Neural crest cell (in vitro differentiated cells): ENCODE results near the gene MIER3. TPM values are rescaled to one million over a fixed set of nuclear protein-coding genes. Genes with fewer than 3 reads are reported as not detected.

Experiments used
- DNase-seq: peaks from one replicate; pipeline ENCODE4 v3.0.0; 2021; ENCODE audit warnings: low read depth, mixed read lengths, low spot score
- H3K27ac Mint-ChIP-seq: one replicate; pipeline ENCODE4 v1.8.0; 2021; ENCODE audit warnings: mild to moderate bottlenecking, mixed read lengths; ENCODE audit not compliant: unreplicated experiment
- H3K27me3 Mint-ChIP-seq: 2 replicates; pipeline ENCODE4 v1.8.0; 2021; ENCODE audit warnings: low read depth, mild to moderate bottlenecking, mixed read lengths
- H3K36me3 Mint-ChIP-seq: 2 replicates; pipeline ENCODE4 v1.8.0; 2021; ENCODE audit warnings: low read depth, mild to moderate bottlenecking, mixed read lengths
- H3K4me1 Mint-ChIP-seq: 2 replicates; pipeline ENCODE4 v1.8.0; 2021; ENCODE audit warnings: mixed read lengths
- H3K4me3 Mint-ChIP-seq: one replicate; pipeline ENCODE4 v1.8.0; 2021; ENCODE audit warnings: mild to moderate bottlenecking, mixed read lengths
- H3K9me3 Mint-ChIP-seq: 2 replicates; pipeline ENCODE4 v1.8.0; 2021; ENCODE audit warnings: mixed read lengths
- CTCF ChIP-seq: fragments of 200-600 bp; sonication (generic); conservative IDR thresholded peaks from 2 replicates; pipeline ENCODE4 v1.5.0; 2021; ENCODE audit warnings: antibody characterized with exemption, mild to moderate bottlenecking
- total RNA-seq: library from RNA; stranded (reverse); gene quantifications from 2 replicates; pipeline ENCODE4 v1.2.1, GENCODE V29; 2021

The MIER3 gene
- total RNA-seq, 1 donor from 2014 or later: 47.8 TPM

DNA sequence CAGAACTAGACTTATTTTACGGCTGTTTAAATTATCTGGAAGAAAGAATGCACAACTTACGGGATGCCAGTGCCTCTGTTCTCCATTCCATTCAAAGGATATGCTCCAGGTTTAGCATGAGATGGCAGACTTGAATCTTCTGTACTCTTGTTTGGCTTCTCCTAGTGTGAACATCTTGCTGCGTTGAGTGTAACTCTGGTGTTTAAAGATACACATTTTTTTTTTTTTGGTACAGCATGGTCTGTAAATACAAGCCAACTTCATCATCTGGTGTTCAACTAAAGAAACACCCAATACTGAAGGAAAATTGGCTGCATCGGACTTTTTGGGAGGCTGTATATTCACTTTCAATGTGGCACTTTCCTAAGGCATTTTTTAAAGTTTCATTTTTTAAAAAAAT lies 7.4 kb upstream of the MIER3 start:
- Mint-ChIP-seq H3K9me3 (no peaks in the 10 kb centered on the region), H3K4me1 (no peaks in the 10 kb centered on the region), H3K4me3 (no peak overlapping the region), H3K27me3 (peaks cover 38% of the 10 kb centered on the region), H3K27ac (no peak overlapping the region), H3K36me3 (no peaks in the 10 kb centered on the region)
- TF ChIP-seq CTCF: no peak
- no peak for DNase-seq

GRCh38 chr5:56958595-56958994 lies 6.7 kb upstream of the MIER3 start:
- Mint-ChIP-seq H3K4me1 (no peaks in the 10 kb centered on the region), H3K9me3 (no peaks in the 10 kb centered on the region), H3K27ac (no peak overlapping the region), H3K36me3 (no peaks in the 10 kb centered on the region), H3K4me3 (no peak overlapping the region), H3K27me3 (peaks cover 38% of the 10 kb centered on the region)
- no peak for TF ChIP-seq CTCF
- DNase-seq: no peak

DNA sequence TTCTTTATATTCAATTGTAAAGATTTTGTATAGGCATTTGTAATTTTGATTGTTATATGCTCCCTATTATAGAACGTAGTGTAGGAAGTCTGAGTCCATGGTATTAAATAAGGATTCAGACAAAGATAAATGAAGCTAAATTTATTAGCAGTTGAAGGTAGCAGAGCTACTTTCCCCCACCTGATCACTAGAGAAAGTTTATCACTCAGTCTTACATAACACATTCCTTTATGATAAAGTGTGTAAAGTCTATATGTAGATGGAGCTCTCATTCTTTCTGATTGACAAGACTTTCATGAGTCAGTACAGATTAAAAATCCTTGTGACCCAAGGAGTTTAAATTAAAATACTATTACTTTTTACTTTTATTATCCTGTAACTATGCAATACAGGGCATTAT lies 2.3 kb upstream of the MIER3 start:
- Mint-ChIP-seq H3K27ac (no peak overlapping the region), H3K27me3 (peaks cover 21% of the 10 kb centered on the region), H3K4me1 (peaks cover 17% of the 10 kb centered on the region), H3K9me3 (no peaks in the 10 kb centered on the region), H3K4me3 (peak overlapping the region; percentile 77), H3K36me3 (no peaks in the 10 kb centered on the region)
- no peak for TF ChIP-seq CTCF
- no peak for DNase-seq

DNA sequence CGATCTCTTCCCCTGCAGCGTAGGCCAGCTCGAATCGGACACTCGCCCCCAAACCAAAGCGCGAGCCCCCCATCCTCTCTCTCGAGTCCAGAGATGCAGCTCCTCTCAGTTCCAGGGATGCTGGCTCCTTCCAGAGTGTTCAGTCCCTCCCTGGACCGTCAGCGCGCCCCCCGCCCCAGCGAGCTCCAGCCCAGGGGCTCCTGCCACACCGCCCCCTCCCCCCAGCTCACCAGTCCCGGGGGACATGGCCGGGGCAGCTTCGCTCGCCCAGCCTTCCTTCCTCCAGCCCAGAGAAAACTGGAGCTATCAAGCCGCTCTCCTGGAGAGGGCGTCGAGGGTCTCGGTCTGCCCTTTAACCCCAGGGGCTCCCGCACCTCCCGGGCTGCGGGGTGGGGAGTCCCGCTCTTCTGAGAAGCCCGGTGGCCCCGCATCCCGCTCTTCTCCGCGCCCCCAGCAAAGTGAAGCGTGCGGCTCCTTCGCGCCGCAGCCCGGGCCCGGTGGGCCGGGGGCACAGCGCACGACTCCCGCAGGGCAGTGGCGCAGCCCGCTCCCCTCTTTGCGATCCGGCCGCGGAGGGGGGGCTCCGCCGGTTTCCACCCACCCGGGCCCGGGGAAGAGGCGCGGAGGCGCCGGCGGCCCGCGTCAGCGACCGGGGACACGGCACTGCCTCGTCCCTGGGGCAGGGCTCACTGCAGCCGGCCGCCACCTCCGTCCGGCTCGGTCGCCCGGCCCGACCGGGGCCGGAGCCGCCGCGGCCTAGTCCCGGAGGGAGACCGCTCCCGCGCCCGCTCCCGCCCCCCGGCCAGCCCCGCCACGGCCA lies 587 bp downstream of the MIER3 start:
- Mint-ChIP-seq H3K27me3 (peaks cover 4% of the 10 kb centered on the region), H3K4me1 (peaks cover 17% of the 10 kb centered on the region), H3K4me3 (peak overlapping the region; percentile 97), H3K9me3 (no peaks in the 10 kb centered on the region), H3K27ac (peak overlapping the region; percentile 95), H3K36me3 (no peaks in the 10 kb centered on the region)
- DNase-seq: peak; percentile 50
- peak; percentile 13 for TF ChIP-seq CTCF

DNA sequence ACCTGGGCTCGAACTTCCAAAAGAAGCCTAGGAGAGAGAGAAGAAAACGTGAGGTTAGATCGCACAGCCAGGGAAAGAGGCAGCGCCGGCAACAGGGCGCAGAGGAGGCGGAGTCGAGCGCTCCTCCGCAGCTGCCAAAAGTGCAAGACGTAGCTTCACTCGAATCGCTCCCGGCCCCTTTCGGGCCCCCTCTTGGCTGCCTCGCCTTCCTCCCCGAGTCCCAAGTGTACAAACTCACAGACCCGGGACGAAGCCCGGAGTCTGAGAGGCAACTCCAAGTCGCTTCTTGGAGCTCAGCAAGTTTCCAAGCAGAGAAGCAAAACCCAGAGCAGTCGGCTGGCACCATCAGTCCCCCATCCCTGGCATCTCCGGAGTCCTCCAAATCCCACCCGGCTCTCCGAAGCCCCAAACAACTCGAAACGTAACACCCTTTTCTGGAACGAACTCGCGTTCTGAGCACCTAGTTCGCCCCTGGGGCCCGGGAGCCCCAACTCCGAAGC lies 1.2 kb downstream of the MIER3 start:
- TF ChIP-seq CTCF: no peak
- peaks cover 4% of the 10 kb centered on the region for H3K27me3 Mint-ChIP-seq
- peak; percentile 44 for DNase-seq
- H3K4me1 Mint-ChIP-seq: peaks cover 17% of the 10 kb centered on the region
- H3K9me3 Mint-ChIP-seq: no peaks in the 10 kb centered on the region
- no peaks in the 10 kb centered on the region for H3K36me3 Mint-ChIP-seq
- H3K27ac Mint-ChIP-seq: peak overlapping the region; percentile 95
- H3K4me3 Mint-ChIP-seq: peak overlapping the region; percentile 97
